T-helper 17 cell (primary cell): Measurements from ENCODE around the gene IFITM1. TPM values are rescaled to one million over a fixed set of nuclear protein-coding genes. Genes with fewer than 3 reads are reported as not detected.

Source experiments
- ATAC-seq: fragments of 150-1000 bp; cut with Tn5 transposase; 2 replicates; pipeline ENCODE4 v1.10.0; 2021; ENCODE audit warnings: mild to moderate bottlenecking, moderate library complexity
- DNase-seq, 3 donors: peaks; one replicate each; pipeline versions ENCODE4 v3.0.0 to v3.0.0-alpha.2; 2020 to 2021
- H3K9me3 ChIP-seq: one replicate; pipeline ENCODE4 v1.7.0; 2013; ENCODE audit warnings: low read length, mild to moderate bottlenecking; ENCODE audit not compliant: control insufficient read depth, poor library complexity, severe bottlenecking
- H3K27ac Mint-ChIP-seq: one replicate; pipeline ENCODE4 v1.8.0; 2022; ENCODE audit warnings: mild to moderate bottlenecking, moderate library complexity, mixed read lengths
- H3K27me3 Mint-ChIP-seq: one replicate; pipeline ENCODE4 v1.8.0; 2022; ENCODE audit warnings: mixed read lengths
- H3K36me3 Mint-ChIP-seq: one replicate; pipeline ENCODE4 v1.8.0; 2022; ENCODE audit warnings: low read depth, mixed read lengths
- H3K4me1 Mint-ChIP-seq: one replicate; pipeline ENCODE4 v1.8.0; 2022; ENCODE audit warnings: mild to moderate bottlenecking, mixed read lengths
- H3K4me3 Mint-ChIP-seq: one replicate; pipeline ENCODE4 v1.8.0; 2022; ENCODE audit warnings: mild to moderate bottlenecking, moderate library complexity, mixed read lengths
- total RNA-seq, 4 donors: library from RNA in 2 of 4; stranded (reverse) in 2 of 4; gene quantifications; one replicate each; pipeline ENCODE4 v1.2.3 and lab custom pipeline; 2022 to 2026

The IFITM1 gene
- total RNA-seq, 2 donors from 2014 or later, result 344 to 363 TPM

DNA sequence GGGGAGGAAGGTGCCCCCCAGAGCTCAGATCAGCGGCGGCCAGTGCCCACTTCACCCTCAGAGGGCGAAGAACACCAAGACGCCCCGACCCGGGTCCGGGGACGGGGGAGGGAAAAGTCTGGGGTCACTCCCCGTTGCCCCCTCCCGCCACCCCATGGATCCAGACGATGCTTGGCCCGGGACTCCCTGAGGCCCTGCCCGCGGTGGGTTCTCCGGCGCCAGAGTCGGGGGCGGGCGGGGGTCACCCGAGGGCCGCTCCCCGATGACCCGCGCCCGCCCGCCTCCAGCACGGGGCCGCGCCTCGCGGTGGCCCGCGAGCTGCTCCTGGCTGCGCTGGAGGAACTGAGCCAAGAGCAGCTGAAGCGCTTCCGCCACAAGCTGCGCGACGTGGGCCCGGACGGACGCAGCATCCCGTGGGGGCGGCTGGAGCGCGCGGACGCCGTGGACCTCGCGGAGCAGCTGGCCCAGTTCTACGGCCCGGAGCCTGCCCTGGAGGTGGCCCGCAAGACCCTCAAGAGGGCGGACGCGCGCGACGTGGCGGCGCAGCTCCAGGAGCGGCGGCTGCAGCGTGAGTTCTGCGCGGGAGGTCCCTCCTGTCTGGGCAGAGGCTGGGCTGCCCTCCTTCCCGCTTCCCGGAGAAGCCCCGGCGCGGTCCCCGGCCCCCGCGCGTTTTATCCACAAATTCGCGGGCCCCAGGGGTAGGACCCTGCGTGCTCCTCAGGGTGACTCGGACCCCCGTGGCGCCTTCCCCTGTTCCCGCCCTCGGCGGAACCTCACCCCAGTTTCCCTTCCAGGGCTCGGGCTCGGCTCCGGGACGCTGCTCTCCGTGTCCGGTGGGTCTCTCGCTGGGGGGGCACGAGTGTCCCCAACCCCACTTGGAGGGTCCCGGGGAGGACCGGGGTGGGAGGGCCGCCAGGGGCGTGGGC lies 34.5 kb upstream of the IFITM1 start:
- H3K9me3 ChIP-seq, result no peaks in the 10 kb centered on the region
- Mint-ChIP-seq H3K36me3 (peaks cover 5% of the 10 kb centered on the region), H3K4me1 (peaks cover 32% of the 10 kb centered on the region), H3K27me3 (peaks cover 5% of the 10 kb centered on the region), H3K27ac (no peak overlapping the region), H3K4me3 (peak overlapping the region; percentile 90)
- peak; percentile 29 for ATAC-seq
- no peak for DNase-seq

DNA sequence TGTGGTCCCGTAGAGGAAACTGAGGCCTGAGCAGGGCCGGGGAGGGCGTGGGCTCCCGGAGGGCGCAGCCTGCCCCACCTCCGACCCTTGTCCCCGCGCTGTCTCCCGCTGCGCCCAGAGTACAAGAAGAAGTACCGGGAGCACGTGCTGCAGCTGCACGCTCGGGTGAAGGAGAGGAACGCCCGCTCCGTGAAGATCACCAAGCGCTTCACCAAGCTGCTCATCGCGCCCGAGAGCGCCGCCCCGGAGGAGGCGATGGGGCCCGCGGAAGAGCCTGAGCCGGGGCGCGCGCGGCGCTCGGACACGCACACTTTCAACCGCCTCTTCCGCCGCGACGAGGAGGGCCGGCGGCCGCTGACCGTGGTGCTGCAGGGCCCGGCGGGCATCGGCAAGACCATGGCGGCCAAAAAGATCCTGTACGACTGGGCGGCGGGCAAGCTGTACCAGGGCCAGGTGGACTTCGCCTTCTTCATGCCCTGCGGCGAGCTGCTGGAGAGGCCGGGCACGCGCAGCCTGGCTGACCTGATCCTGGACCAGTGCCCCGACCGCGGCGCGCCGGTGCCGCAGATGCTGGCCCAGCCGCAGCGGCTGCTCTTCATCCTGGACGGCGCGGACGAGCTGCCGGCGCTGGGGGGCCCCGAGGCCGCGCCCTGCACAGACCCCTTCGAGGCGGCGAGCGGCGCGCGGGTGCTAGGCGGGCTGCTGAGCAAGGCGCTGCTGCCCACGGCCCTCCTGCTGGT lies 33.7 kb upstream of the IFITM1 start:
- DNase-seq, result no peak
- peak overlapping the region; percentile 89 for H3K4me3 Mint-ChIP-seq
- H3K27me3 Mint-ChIP-seq, result peaks cover 5% of the 10 kb centered on the region
- no peak overlapping the region for H3K27ac Mint-ChIP-seq
- H3K36me3 Mint-ChIP-seq, result peaks cover 5% of the 10 kb centered on the region
- ATAC-seq, result peak; percentile 76
- peaks cover 32% of the 10 kb centered on the region for H3K4me1 Mint-ChIP-seq
- no peaks in the 10 kb centered on the region for H3K9me3 ChIP-seq

DNA sequence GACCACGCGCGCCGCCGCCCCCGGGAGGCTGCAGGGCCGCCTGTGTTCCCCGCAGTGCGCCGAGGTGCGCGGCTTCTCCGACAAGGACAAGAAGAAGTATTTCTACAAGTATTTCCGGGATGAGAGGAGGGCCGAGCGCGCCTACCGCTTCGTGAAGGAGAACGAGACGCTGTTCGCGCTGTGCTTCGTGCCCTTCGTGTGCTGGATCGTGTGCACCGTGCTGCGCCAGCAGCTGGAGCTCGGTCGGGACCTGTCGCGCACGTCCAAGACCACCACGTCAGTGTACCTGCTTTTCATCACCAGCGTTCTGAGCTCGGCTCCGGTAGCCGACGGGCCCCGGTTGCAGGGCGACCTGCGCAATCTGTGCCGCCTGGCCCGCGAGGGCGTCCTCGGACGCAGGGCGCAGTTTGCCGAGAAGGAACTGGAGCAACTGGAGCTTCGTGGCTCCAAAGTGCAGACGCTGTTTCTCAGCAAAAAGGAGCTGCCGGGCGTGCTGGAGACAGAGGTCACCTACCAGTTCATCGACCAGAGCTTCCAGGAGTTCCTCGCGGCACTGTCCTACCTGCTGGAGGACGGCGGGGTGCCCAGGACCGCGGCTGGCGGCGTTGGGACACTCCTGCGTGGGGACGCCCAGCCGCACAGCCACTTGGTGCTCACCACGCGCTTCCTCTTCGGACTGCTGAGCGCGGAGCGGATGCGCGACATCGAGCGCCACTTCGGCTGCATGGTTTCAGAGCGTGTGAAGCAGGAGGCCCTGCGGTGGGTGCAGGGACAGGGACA lies 32.9 kb upstream of the IFITM1 start:
- no peaks in the 10 kb centered on the region for H3K9me3 ChIP-seq
- Mint-ChIP-seq H3K27ac (peak overlapping the region; percentile 79), H3K27me3 (peaks cover 5% of the 10 kb centered on the region), H3K4me1 (peaks cover 32% of the 10 kb centered on the region), H3K4me3 (peak overlapping the region; percentile 89), H3K36me3 (peaks cover 5% of the 10 kb centered on the region)
- ATAC-seq (peak; percentile 47), DNase-seq (no peak)

DNA sequence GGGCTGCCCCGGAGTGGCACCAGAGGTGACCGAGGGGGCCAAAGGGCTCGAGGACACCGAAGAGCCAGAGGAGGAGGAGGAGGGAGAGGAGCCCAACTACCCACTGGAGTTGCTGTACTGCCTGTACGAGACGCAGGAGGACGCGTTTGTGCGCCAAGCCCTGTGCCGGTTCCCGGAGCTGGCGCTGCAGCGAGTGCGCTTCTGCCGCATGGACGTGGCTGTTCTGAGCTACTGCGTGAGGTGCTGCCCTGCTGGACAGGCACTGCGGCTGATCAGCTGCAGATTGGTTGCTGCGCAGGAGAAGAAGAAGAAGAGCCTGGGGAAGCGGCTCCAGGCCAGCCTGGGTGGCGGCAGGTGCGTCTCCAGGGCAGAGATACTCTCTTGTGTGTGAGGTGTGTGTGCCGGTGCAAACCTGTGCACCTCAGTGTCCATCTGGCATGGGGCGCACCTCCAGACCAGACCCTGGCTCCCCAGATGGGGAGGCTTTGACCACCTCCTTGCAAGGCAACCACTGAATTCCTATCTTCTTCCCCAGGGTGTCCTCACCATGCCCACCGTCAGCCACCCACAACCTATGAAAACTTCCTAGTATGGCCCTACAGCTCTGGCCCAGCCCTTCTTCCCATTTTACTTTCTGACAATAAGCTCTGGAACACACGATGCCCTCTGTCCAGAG lies 32.2 kb upstream of the IFITM1 start:
- peak; percentile 15 for ATAC-seq
- no peak for DNase-seq
- peaks cover 34% of the 10 kb centered on the region for H3K4me1 Mint-ChIP-seq
- H3K36me3 Mint-ChIP-seq, result peaks cover 5% of the 10 kb centered on the region
- H3K4me3 Mint-ChIP-seq, result peak overlapping the region; percentile 89
- H3K27ac Mint-ChIP-seq, result peak overlapping the region; percentile 79
- peaks cover 5% of the 10 kb centered on the region for H3K27me3 Mint-ChIP-seq
- H3K9me3 ChIP-seq, result no peaks in the 10 kb centered on the region

DNA sequence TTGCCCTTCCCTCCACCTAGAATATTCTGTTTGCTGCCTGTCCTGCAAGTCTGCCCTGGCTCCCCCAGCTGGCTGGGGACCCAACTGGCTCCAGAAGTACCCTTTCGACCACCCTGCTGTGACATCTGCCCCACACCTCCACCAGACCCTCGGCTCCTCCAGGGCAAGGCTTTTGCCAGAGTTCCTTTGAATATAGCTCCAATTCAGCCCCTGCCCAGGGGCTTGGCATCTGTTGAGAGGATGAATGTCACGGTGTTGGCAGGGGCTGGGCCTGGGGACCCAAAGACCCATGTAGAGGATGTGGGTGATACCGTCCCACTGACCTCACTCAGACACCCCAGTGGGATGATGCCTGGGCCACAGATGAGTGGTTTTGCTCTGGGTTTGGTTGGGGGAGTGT lies 31.7 kb upstream of the IFITM1 start:
- Mint-ChIP-seq H3K27ac (peak overlapping the region; percentile 79), H3K36me3 (peaks cover 5% of the 10 kb centered on the region), H3K4me1 (peaks cover 38% of the 10 kb centered on the region), H3K4me3 (peak overlapping the region; percentile 89), H3K27me3 (peaks cover 5% of the 10 kb centered on the region)
- no peak for ATAC-seq
- DNase-seq, result no peak
- no peaks in the 10 kb centered on the region for H3K9me3 ChIP-seq

DNA sequence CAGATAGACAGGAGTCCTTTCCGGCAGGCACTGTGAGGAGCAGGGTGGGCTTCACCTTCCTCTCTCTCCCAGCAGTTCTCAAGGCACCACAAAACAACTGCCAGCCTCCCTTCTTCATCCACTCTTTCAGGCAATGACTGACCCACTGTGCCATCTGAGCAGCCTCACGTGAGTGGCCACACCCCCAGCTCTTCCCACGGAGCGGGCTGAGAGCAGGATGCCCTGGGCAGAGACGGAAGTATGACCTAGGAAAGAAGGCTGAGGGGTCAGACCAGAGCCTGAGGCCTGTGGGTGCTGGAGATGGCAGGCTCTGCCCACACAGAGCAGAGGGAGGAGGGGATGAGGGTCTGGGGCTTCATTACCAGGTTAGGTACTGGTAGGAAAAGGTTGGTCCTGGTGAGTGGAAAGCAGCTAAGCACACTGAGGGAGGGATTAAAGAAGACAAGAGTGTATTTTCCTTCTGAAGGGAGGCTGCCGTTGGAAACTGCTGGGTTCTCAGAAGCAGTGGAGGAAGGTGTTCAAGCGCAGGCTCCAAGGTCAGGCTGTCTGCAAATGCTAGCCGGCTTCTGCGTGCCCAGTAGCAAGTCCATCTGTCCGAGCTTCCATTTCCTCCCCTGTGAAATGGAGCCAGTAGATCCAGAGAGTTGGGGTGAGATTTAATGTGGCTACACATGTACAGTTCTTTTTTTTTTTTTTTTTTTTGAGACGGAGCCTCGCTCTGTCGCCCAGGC lies 31.0 kb upstream of the IFITM1 start:
- ATAC-seq (no peak), DNase-seq (no peak)
- H3K9me3 ChIP-seq, result no peaks in the 10 kb centered on the region
- peaks cover 7% of the 10 kb centered on the region for H3K36me3 Mint-ChIP-seq
- H3K27me3 Mint-ChIP-seq, result peaks cover 5% of the 10 kb centered on the region
- H3K4me1 Mint-ChIP-seq, result peaks cover 38% of the 10 kb centered on the region
- H3K27ac Mint-ChIP-seq, result peak overlapping the region; percentile 79
- peak overlapping the region; percentile 89 for H3K4me3 Mint-ChIP-seq

DNA sequence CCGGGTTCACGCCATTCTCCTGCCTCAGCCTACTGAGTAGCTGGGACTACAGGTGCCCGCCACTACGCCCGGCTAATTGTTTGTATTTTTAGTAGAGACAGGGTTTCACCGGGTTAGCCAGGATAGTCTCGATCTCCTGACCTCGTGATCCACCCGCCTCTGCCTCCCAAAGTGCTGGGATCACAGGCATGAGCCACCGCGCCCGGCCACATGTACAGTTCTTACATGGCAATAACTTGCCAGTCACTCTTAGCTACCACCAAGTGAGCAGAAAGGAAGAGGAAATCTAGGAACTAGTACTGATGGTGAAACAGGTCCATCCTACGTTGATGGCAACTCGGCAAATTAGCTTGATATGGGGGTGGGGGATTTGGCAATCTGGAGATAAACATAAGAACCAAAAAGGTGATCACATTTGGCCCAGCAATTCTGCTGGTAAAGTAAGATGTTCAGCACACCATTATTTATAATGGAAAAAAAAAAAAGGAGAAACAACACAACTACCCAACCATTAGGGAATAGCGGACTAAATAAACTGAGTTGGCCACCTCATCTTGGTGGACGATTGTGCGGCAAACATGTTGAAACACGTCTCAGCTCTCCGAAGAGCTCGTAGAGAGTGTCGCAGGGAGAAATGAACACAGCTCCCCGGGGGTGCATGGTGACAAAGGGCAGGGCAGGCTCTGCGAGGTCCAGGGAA lies 30.3 kb upstream of the IFITM1 start:
- ATAC-seq (no peak), DNase-seq (no peak)
- Mint-ChIP-seq H3K4me3 (no peak overlapping the region), H3K36me3 (peaks cover 8% of the 10 kb centered on the region), H3K4me1 (peaks cover 37% of the 10 kb centered on the region), H3K27me3 (peaks cover 5% of the 10 kb centered on the region), H3K27ac (peak overlapping the region; percentile 79)
- no peaks in the 10 kb centered on the region for H3K9me3 ChIP-seq

DNA sequence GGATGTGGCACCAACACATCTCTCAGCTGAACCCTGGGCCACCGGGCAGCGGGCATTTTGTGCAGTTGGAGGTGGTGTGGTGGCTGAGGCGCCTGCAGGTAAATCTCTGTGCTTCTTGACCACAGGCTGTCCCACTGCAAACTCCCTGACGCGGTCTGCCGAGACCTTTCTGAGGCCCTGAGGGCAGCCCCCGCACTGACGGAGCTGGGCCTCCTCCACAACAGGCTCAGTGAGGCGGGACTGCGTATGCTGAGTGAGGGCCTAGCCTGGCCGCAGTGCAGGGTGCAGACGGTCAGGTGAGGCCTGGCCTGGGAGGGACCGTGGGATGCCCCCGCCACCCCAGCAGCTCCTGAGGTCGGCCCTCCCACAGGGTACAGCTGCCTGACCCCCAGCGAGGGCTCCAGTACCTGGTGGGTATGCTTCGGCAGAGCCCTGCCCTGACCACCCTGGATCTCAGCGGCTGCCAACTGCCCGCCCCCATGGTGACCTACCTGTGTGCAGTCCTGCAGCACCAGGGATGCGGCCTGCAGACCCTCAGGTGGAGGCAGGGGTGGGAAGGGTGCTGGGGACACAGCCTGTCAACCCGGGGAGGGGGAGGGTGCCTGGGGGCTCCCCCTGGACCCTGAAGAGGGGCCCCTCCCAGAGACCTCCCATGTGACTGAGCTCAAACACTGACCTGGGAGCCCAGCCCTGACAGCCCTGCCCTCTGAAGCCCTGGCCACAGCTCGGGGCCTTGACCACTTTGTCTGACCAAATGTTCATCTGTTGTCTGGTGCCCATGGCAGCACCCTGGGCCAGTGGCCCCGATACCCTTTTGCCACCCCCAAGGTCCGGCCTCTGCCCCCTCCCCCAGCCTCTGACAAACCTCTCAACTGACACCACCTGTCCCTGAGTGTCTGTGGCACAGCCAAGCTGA lies 29.5 kb upstream of the IFITM1 start:
- peaks cover 36% of the 10 kb centered on the region for H3K4me1 Mint-ChIP-seq
- no peaks in the 10 kb centered on the region for H3K9me3 ChIP-seq
- H3K36me3 Mint-ChIP-seq, result peaks cover 8% of the 10 kb centered on the region
- no peak overlapping the region for H3K27ac Mint-ChIP-seq
- H3K4me3 Mint-ChIP-seq, result no peak overlapping the region
- ATAC-seq (no peak), DNase-seq (no peak)
- H3K27me3 Mint-ChIP-seq, result peaks cover 5% of the 10 kb centered on the region

DNA sequence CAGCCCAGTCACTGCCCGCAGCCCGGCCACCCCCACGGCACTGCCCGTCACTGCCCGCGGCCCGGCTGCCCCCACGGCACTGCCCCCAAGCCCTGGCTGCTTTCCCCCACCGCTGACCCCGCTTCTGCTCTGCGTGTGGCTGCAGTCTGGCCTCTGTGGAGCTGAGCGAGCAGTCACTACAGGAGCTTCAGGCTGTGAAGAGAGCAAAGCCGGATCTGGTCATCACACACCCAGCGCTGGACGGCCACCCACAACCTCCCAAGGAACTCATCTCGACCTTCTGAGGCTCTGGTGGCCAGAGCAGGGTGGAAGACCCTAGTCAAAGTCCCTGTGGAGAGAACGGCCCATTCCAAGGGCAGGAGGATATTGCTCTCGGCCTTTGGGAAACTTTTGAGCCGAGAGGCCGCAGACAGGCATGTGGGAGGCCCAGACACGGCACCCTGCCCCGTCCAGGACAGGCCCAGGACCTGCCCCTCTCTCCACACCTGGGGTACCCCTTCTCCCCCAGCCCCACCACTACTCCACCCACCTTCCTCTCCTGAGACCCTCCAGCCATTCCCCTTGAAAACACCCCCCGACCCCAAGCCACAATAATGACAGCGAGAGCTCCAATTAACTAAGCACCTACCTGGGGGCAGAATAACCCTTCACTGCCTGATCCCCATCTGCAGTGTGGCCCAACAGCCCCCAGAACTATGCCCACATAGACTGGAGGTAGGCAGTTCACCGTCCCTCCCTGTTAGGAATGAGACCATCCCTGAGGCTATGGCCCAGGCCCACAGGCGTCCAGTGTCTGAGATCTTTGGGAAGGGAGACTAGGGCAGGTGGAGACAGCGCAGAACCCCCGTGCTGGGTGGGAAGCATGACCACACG lies 28.6 kb upstream of the IFITM1 start:
- Mint-ChIP-seq H3K27me3 (peaks cover 5% of the 10 kb centered on the region), H3K4me1 (peaks cover 42% of the 10 kb centered on the region), H3K27ac (no peak overlapping the region), H3K4me3 (no peak overlapping the region), H3K36me3 (peaks cover 8% of the 10 kb centered on the region)
- no peaks in the 10 kb centered on the region for H3K9me3 ChIP-seq
- no peak for DNase-seq
- ATAC-seq, result no peak

DNA sequence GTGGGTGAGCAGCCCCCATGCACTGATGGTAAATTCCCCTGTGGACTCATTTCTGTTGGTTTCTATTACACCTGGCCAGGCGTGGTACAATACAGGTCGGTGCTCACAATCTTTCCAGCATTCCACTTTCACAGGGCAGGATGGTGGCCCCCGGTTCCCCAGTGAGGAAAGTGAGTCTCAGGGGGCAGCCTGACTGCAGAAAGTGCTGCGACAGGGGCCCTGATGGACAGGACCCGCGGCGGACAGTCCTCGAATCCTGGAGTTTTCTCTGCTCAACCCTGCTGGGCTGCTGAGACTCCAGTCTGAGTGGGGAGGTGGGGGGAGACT lies 28.0 kb upstream of the IFITM1 start:
- peaks cover 8% of the 10 kb centered on the region for H3K36me3 Mint-ChIP-seq
- no peaks in the 10 kb centered on the region for H3K9me3 ChIP-seq
- peaks cover 40% of the 10 kb centered on the region for H3K4me1 Mint-ChIP-seq
- H3K4me3 Mint-ChIP-seq, result no peak overlapping the region
- peak overlapping the region; percentile 97 for H3K27ac Mint-ChIP-seq
- ATAC-seq, result no peak
- DNase-seq, result no peak
- H3K27me3 Mint-ChIP-seq, result peaks cover 4% of the 10 kb centered on the region
